NCI-H146 (cell line): ENCODE results near the gene CFAP47.

ENCODE experiments used
- DNase-seq: peaks from one replicate; lab custom pipeline; 2025; lab: John Stamatoyannopoulos, UW

CFAP47 gene

GRCh38 chrX:36241397-36241796 is 321.9 kb downstream of the CFAP47 start:
- DNase-seq: no peak

- DNase-seq: no peak
Observed at GRCh38 chrX:36266155-36266554, 346.6 kb downstream of the CFAP47 start.

GRCh38 chrX:36310136-36310535 is 390.6 kb downstream of the CFAP47 start:
- DNase-seq: no peak

- DNase-seq: no peak
Observed at GRCh38 chrX:36314303-36314702, 394.8 kb downstream of the CFAP47 start.

GRCh38 chrX:36334572-36334971 is 415.0 kb downstream of the CFAP47 start:
- no peak for DNase-seq

- DNase-seq: no peak
Observed at GRCh38 chrX:36336751-36337150, 417.2 kb downstream of the CFAP47 start.

GRCh38 chrX:36344301-36344700 is 424.8 kb downstream of the CFAP47 start:
- no peak for DNase-seq

GRCh38 chrX:36348509-36348908 is 429.0 kb downstream of the CFAP47 start:
- DNase-seq: no peak

GRCh38 chrX:36357855-36358254 is 438.3 kb downstream of the CFAP47 start:
- DNase-seq: no peak

- no peak for DNase-seq
Observed at GRCh38 chrX:36364262-36364661, 444.7 kb downstream of the CFAP47 start.

- no peak for DNase-seq
Observed at GRCh38 chrX:36383495-36383894, 464.0 kb downstream of the CFAP47 start.

- DNase-seq: no peak
Observed at GRCh38 chrX:36388901-36389300, 469.4 kb downstream of the CFAP47 start.

GRCh38 chrX:36401774-36402173 is 482.2 kb downstream of the CFAP47 start:
- no peak for DNase-seq

- no peak for DNase-seq
Observed at GRCh38 chrX:36407836-36408235, 488.3 kb downstream of the CFAP47 start.

- no peak for DNase-seq
Observed at GRCh38 chrX:36414056-36414455, 494.5 kb downstream of the CFAP47 start.

GRCh38 chrX:36422368-36422767 is 502.8 kb downstream of the CFAP47 start:
- DNase-seq: no peak

- DNase-seq: no peak
Observed at GRCh38 chrX:36431819-36432218, 512.3 kb downstream of the CFAP47 start.

- DNase-seq: no peak
Observed at GRCh38 chrX:36434522-36434921, 515.0 kb downstream of the CFAP47 start.
